PC-9 (cell line): ENCODE data around the gene WFIKKN1. TPM values are rescaled to one million over a fixed set of nuclear protein-coding genes. Genes with fewer than 3 reads are reported as not detected.

Experiments used
- BruUV-seq: library from RNA; stranded (reverse); fragments of 400-500 nt; replicated peaks from 2 replicates; lab custom pipeline; 2021; lab: Mats Ljungman, UMichigan
- CTCF ChIA-PET: fragments of 300-600 bp; sonication (Branson Sonifier 250); formaldehyde crosslinking; loops from one replicate; lab custom pipeline; 2022; ENCODE audit warnings: antibody characterized with exemption; lab: Charles Lee
- POLR2A ChIA-PET: fragments of 300-600 bp; sonication (Branson Sonifier 250); formaldehyde crosslinking; loops from one replicate; lab custom pipeline; 2022; ENCODE audit warnings: antibody characterized with exemption; ENCODE audit not compliant: unreplicated experiment; lab: Charles Lee
- DNase-seq, 2 experiments: peaks; one replicate each; pipeline versions ENCODE4 v3.0.0 to v3.0.0-alpha.2; 2015 to 2022; ENCODE audit warnings: mixed read lengths in 1 of 2
- H2AFZ ChIP-seq: fragments of 200-600 bp; sonication (generic); 2 replicates; pipeline ENCODE4 v1.8.1; 2017; ENCODE audit warnings: antibody characterized with exemption
- H3F3A ChIP-seq: fragments of 200-600 bp; sonication (generic); 2 replicates; pipeline ENCODE4 v1.8.1; 2017; ENCODE audit warnings: antibody characterized with exemption, mild to moderate bottlenecking, low read depth; ENCODE audit not compliant: insufficient read depth
- H3K27ac ChIP-seq: fragments of 200-600 bp; sonication (generic); 2 replicates; pipeline ENCODE4 v1.6.1; 2016; ENCODE audit warnings: mixed run types
- H3K27me3 ChIP-seq: fragments of 200-600 bp; sonication (generic); 2 replicates; pipeline ENCODE4 v1.6.1; 2016; ENCODE audit warnings: low read depth, mixed run types; ENCODE audit not compliant: insufficient read depth
- H3K36me3 ChIP-seq: fragments of 200-600 bp; sonication (generic); 2 replicates; pipeline ENCODE4 v1.6.1; 2016; ENCODE audit warnings: low read depth, mixed run types
- H3K4me1 ChIP-seq: fragments of 200-600 bp; sonication (generic); replicated peaks from 2 replicates; pipeline ENCODE4 v1.6.1; 2016; ENCODE audit warnings: mixed run types; ENCODE audit not compliant: insufficient read depth
- H3K4me2 ChIP-seq: fragments of 200-600 bp; sonication (generic); 2 replicates; pipeline ENCODE4 v1.6.1; 2017; ENCODE audit warnings: mixed run types
- H3K4me3 ChIP-seq: fragments of 200-600 bp; sonication (generic); 2 replicates; pipeline ENCODE4 v1.6.1; 2016; ENCODE audit warnings: mixed run types
- H3K79me2 ChIP-seq: fragments of 200-600 bp; sonication (generic); 2 replicates; pipeline ENCODE4 v1.6.1; 2017; ENCODE audit warnings: low read depth, mixed run types
- H3K9me2 ChIP-seq: fragments of 200-600 bp; sonication (generic); 2 replicates; pipeline ENCODE4 v1.8.1; 2017; ENCODE audit warnings: mild to moderate bottlenecking; ENCODE audit not compliant: insufficient read depth
- H3K9me3 ChIP-seq: fragments of 200-600 bp; sonication (generic); 2 replicates; pipeline ENCODE4 v1.8.1; 2016; ENCODE audit warnings: low read depth; ENCODE audit not compliant: insufficient read depth
- H4K20me1 ChIP-seq: fragments of 200-600 bp; sonication (generic); 2 replicates; pipeline ENCODE4 v1.8.1; 2017; ENCODE audit not compliant: insufficient read depth
- CTCF ChIP-seq: fragments of 200-600 bp; sonication (generic); conservative IDR thresholded peaks from 2 replicates; pipeline ENCODE4 v1.6.1; 2017; ENCODE audit warnings: mixed run types, antibody characterized with exemption, mild to moderate bottlenecking, moderate library complexity
- EZH2 ChIP-seq: fragments of 200-600 bp; sonication (generic); IDR thresholded peaks from 2 replicates; pipeline ENCODE4 v1.8.0; 2017; ENCODE audit warnings: antibody characterized with exemption, low read depth
- intact Hi-C: fragments of 100-400 bp; cut with micrococcal nuclease; formaldehyde crosslinking; loops from one replicate; pipeline ENCODE4 v1.10.0; 2022; ENCODE audit not compliant: unreplicated experiment
- total RNA-seq: library from RNA; stranded (reverse); gene quantifications from 2 replicates; pipeline ENCODE4 v1.2.3, GENCODE V29; 2021

The WFIKKN1 gene
- total RNA-seq, 1 experiment from 2014 or later: 6.9 TPM

DNA sequence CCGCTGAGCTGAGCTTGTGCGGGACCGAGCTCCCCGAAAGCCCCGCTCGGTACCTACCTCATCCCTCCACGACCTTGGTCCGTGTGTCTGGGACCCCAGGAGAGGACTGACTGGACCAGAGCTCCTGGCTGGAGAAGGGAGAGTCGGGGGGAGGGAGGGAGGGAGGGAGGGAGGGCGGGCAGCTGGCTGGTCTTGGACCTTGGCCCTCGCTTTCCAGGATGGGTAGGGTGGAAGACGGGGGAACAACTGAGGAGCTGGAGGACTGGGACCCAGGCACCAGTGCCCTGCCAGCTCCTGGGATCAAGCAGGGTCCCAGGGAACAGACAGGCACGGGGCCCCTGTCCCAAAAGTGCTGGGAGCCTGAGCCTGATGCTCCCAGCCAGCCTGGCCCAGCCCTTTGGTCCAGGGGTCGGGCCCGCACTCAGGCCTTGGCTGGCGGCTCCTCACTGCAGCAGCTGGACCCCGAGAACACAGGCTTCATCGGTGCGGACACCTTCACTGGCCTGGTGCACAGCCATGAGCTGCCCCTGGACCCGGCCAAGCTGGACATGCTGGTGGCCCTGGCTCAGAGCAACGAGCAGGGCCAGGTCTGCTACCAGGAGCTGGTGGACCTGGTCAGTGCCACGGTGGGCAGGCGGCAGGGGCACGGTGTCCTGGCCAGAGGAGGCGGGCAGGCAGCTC is 45.2 kb downstream of the WFIKKN1 start:
- peaks cover 15% of the 10 kb centered on the region; the same call in 1 of the 2 replicates for H3F3A ChIP-seq
- no peaks in the 10 kb centered on the region for H3K36me3 ChIP-seq
- no TSS peak for BruUV-seq
- peaks cover 5% of the 10 kb centered on the region for H3K79me2 ChIP-seq
- no peak overlapping the region for H3K4me3 ChIP-seq
- no peak for DNase-seq
- intact Hi-C loops: no loop called here
- ChIA-PET CTCF (interaction anchor here (0.7 to 1.1 kb wide), 2 partner anchors 15 to 678 kb away, joined by 3 to 4 read pairs; no protein-coding TSS in a partner anchor), POLR2A (interaction anchor here (0.6 kb wide), 1 partner anchor 270 kb away, joined by 5 read pairs; no protein-coding TSS in a partner anchor)
- no peak for TF ChIP-seq CTCF
- TF ChIP-seq EZH2: no peak
- no peaks in the 10 kb centered on the region for H3K9me3 ChIP-seq
- H3K4me1 ChIP-seq: peaks cover 2% of the 10 kb centered on the region; the same call in 1 of the 2 replicates
- peaks cover 4% of the 10 kb centered on the region for H4K20me1 ChIP-seq
- H3K27me3 ChIP-seq: no peaks in the 10 kb centered on the region
- H2AFZ ChIP-seq: no peak overlapping the region
- H3K4me2 ChIP-seq: no peak overlapping the region
- no peaks in the 10 kb centered on the region for H3K9me2 ChIP-seq
- no peak overlapping the region for H3K27ac ChIP-seq

GRCh38 chr16:676565-676902 is 45.7 kb downstream of the WFIKKN1 start:
- no peak overlapping the region for H3K27ac ChIP-seq
- ChIA-PET CTCF (interaction anchor here (0.6 to 1.1 kb wide), 3 partner anchors 16 to 678 kb away, joined by 3 to 7 read pairs (median 4); no protein-coding TSS in a partner anchor), POLR2A (interaction anchor here (0.6 kb wide), 1 partner anchor 271 kb away, joined by 5 read pairs; no protein-coding TSS in a partner anchor)
- no peak overlapping the region for H2AFZ ChIP-seq
- no peak for DNase-seq
- BruUV-seq: no TSS peak
- peaks cover 7% of the 10 kb centered on the region for H3K4me1 ChIP-seq
- no peak overlapping the region for H3K4me3 ChIP-seq
- peaks cover 17% of the 10 kb centered on the region; the same call in 1 of the 2 replicates for H3F3A ChIP-seq
- H3K4me2 ChIP-seq: no peak overlapping the region
- TF ChIP-seq EZH2 (no peak), CTCF (no peak)
- no peaks in the 10 kb centered on the region for H3K9me3 ChIP-seq
- peaks cover 10% of the 10 kb centered on the region for H3K79me2 ChIP-seq
- H3K36me3 ChIP-seq: no peaks in the 10 kb centered on the region
- intact Hi-C loops: no loop called here
- peaks cover 9% of the 10 kb centered on the region for H4K20me1 ChIP-seq
- H3K27me3 ChIP-seq: no peaks in the 10 kb centered on the region
- H3K9me2 ChIP-seq: no peaks in the 10 kb centered on the region

DNA sequence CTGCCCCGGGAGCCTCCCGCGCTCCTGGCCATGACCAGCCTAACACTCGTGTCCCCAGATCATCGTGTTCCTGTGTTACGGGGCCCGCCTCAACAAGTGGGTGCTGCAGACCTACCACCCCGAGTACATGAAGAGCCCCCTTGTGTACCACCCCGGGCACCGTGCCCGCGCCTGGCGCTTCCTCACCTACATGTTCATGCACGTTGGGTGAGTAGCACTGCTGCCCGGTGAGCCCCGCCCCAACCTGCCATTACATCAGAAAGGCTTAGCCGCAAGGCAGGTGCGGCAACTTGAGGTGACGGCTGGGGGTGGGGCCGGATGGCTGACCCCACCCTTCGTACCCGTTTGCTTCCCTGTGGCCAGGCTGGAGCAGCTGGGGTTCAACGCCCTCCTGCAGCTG is 46.1 kb downstream of the WFIKKN1 start:
- peaks cover 14% of the 10 kb centered on the region for H3K79me2 ChIP-seq
- peaks cover 11% of the 10 kb centered on the region for H3K4me1 ChIP-seq
- no peak overlapping the region for H3K27ac ChIP-seq
- no peak overlapping the region for H3K4me2 ChIP-seq
- BruUV-seq: no TSS peak
- H3K9me3 ChIP-seq: no peaks in the 10 kb centered on the region
- H2AFZ ChIP-seq: no peak overlapping the region
- H4K20me1 ChIP-seq: peaks cover 13% of the 10 kb centered on the region
- no peaks in the 10 kb centered on the region for H3K27me3 ChIP-seq
- intact Hi-C loops: loop anchor here (1.0 kb wide), 1 partner anchor 8 kb away; no protein-coding TSS in a partner anchor
- TF ChIP-seq EZH2 (no peak), CTCF (no peak)
- H3K36me3 ChIP-seq: no peaks in the 10 kb centered on the region; the same call in 1 of the 2 replicates
- CTCF ChIA-PET: interaction anchor here (0.6 kb wide), 1 partner anchor 27 kb away, joined by 7 read pairs; no protein-coding TSS in a partner anchor
- H3F3A ChIP-seq: peaks cover 21% of the 10 kb centered on the region; the same call in 1 of the 2 replicates
- H3K4me3 ChIP-seq: no peak overlapping the region
- POLR2A ChIA-PET: no interaction called here
- no peaks in the 10 kb centered on the region for H3K9me2 ChIP-seq
- DNase-seq: peak; percentile 60 to 91
